ENCODE results near the gene KRTAP29-1.
"Not testable (repeated sequence)": the region's sequence is repeated elsewhere in the genome, so short reads cannot be mapped to it uniquely, and the experiment has no call there.

- TF ChIP-seq POLR2A, CTCF, EP300 (IDR thresholded peaks at IDR 0.05): not testable (repeated sequence)
Measured at GRCh38 chr17:41346421-41346820, 43.8 kb upstream of the KRTAP29-1 start.

All from sigmoid colon (tissue), 4 donors.